ENCODE results near the gene GPBAR1.
A peak's percentile ranks its signal among the peaks of the same experiment; 100 is the strongest.

The GPBAR1 gene

DNA sequence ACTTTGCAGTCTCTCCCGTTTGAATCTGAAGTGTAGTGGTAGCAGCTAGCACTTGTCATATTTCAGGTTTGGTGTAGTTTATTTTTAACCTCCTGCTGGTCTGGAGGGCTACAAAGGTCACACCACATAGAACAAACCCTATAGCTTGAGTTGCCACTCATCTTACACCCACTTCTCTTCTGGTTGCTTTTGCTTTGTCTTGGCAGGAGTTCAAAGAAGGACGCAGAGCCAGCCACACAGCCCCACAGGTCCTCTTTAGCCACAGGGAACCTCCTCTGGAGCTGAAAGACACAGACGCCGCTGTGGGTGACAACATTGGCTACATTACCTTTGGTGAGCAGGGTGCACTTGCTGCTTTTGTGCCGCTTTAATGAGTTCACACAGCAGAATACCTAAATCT lies 15.6 kb upstream of the GPBAR1 start:
- no peak for DNase-seq

GRCh38 chr2:218249691-218250090 lies 11.1 kb upstream of the GPBAR1 start:
- DNase-seq: no peak

GRCh38 chr2:218252509-218253231 lies 8.1 kb upstream of the GPBAR1 start:
- DNase-seq: no peak

- no peak for DNase-seq
Measured at GRCh38 chr2:218253232-218253625, 7.6 kb upstream of the GPBAR1 start.

- no peak for DNase-seq
Measured at GRCh38 chr2:218255446-218255845, 5.4 kb upstream of the GPBAR1 start.

- DNase-seq: no peak
Measured at GRCh38 chr2:218256612-218257350, 4.0 kb upstream of the GPBAR1 start.

DNA sequence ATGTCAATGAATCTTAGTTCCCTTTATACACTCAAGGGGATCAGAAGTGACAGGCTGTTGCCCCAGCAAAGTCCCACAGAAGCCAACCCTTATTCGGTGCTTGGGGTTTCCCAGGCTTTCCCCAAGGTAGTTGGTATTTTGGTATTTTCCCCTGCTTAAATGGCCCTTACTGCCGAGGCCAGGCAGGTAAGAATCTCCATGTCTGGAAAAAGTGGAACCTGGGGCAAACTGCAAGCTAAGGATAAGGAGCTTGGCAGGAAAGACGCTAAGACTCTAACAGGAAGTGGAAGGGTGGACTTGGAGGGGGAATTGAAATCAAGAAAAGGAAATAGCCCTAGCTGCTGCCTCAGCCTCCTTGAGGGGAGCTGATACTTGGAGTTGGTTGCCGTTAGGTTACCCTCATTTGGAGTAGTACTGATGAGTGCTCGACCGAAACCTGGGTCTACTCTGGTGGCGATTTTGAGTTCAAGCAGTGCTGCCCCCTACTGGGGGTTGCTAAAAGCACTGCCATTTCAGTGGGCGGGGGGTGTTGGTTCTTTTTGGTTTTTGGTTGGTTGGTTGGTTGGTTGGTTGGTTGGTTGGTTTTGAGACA lies 3.3 kb upstream of the GPBAR1 start:
- no peak for DNase-seq

- DNase-seq: peak; percentile 96
Measured at GRCh38 chr2:218259099-218259961, 1.5 kb upstream of the GPBAR1 start.

DNA sequence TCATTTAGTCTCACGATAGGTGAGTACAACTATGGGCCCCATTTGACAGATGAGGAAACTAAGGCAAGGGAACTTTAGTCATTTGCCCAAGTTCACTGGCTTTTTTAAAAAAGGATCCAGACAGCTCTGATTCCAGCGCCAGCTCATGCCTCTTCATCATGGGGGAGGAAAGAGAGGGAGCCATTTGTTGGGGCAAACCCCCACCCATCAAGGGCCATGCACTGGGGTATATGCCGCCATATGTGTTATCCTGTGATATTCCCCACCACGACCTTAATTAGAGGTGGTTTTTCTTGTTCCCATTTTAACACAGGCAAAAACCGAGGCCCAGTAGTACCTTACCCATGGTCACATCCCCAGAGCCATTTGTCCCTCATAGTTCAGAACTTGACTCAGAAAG lies 649 bp upstream of the GPBAR1 start:
- no peak for DNase-seq

DNA sequence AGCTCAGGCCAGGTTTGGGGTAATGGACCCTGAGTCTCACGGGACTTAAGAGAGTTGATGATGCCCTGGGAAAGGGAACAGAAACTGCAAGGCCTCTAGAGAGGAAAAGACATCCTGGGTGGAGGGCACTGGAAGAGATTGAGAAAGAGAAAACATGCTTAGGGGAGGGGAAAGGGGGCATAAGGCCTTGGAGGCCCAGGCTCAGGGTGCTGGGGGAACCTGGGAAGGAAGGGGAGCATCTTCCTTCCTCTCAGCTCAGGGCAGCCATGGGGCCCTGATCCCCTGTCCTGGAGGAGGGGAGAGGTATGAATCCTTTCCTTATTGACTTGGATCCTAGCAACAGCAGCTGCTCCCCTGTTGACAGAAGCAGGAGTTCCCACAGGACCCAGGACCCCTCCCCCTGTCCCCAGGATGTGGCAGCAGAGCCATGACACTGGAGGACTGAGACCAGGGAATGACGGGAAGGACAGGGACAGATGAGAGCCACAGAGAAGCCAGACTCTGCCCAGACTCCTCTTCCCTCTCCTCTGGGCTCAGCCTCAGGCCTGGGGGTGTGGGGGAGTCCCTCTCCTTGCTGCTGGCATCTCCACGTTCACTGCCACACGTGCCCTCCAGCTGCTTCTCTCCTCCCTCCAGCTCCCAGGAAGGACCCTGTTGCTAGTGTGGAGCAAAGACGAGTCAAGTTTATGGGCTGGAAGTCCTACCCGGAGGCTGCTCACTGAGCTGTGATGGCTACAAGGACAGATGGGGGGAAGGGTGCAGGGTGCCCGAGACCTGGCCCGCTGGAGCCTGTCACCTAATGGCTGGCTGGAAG lies 815 bp downstream of the GPBAR1 start:
- no peak for DNase-seq

GRCh38 chr2:218262237-218262600 lies 1.4 kb downstream of the GPBAR1 start:
- DNase-seq: no peak

GRCh38 chr2:218262631-218263586 lies 2.1 kb downstream of the GPBAR1 start:
- no peak for DNase-seq

GRCh38 chr2:218263817-218264641 lies 3.2 kb downstream of the GPBAR1 start:
- peak; percentile 51 for DNase-seq

DNA sequence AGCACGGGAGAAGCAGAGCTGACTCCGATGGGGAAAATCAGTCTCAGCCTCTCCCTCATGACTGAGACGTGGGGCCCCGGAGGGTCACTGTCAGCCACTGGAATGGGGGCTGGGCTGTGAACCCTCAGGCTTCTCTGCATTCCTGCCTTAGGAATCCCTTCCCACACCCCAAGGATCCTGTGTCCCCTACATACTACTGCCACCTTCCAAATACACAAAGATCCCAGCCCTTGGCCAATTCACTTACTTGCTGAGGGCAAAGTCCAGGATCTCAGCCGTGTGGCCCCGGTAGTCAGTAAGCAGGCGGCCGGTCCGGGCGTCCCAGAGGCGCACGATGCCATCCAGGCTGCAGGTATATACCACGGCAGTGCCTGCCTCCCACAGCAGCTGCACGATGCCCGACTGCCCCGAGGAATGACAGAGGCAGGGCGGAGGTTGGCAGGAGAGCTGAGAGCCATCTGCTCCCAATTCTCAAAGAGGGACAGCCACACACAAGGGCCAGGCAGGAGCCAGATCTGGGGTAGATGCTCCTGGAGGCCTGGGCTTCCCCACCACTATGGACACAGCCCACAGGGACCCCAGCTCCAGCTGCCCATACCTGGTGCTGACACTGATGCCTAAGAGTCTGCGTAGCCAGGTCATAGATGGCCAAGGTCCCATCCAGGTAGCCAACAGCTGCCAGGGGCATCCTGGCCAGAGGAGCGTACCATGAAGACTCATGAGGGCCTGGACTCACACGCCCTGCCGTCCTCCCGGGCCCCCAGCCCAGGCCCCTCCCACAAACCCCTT lies 4.2 kb downstream of the GPBAR1 start:
- peak; percentile 54 for DNase-seq

GRCh38 chr2:218265626-218266025 lies 4.8 kb downstream of the GPBAR1 start:
- DNase-seq: no peak

- no peak for DNase-seq
Measured at GRCh38 chr2:218266316-218266979, 5.6 kb downstream of the GPBAR1 start.

DNA sequence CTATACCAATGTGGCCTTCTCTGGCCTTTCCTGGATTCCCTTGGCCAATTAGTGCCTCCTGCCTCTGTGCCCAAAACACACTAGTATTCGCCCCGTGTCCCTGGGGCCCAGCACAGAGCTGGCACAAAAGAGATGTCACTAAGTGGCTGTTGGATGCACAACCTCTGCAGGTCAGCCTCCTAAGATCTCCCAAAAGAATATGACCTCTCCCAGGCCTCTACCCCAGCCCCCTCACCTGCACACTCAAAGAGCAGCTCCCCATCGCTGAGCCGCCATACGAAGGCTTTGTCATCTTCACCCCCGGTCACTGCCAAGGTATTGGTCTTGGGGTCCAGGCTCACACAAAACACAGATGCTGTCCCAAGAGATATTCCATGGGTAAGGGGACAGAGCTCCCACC lies 6.4 kb downstream of the GPBAR1 start:
- no peak for DNase-seq

GRCh38 chr2:218269900-218270720 lies 9.3 kb downstream of the GPBAR1 start, which contains the start of the genes AAMP and PNKD:
Gene AAMP, minus strand, starts transcription at chr2:218270137. Its CDS starts 51 bp downstream, at chr2:218270086.
Gene PNKD, plus strand, starts transcription at chr2:218270519. Its CDS starts 17 bp downstream, at chr2:218270536.
- peak; percentile 100 for DNase-seq

Data from islet precursor cell (in vitro differentiated cells).